Cerebellar cortex (tissue), 1 donor: Measurements from ENCODE around the gene PPM1N.

Experiments used
- DNase-seq: peaks from one replicate; pipeline ENCODE4 v3.0.0-alpha.2; 2015; ENCODE audit warnings: low spot score

Gene PPM1N

DNA sequence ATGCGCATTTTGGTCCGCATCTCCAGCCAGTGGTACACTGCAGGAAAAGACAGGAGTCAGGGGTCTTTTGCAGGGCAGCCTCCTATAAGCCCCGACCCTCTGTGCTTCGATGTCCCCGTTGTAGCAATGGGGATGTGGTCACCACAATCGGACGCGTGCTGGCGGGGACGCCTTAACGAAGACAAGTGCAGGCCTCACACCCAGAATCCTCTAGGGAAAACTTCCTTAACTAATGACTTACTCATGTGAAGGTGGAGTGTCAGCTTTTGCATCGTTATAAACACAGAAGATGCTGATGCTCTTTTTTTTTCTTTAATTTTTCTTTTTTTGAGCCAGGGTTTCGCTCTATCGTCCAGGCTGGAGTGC is 31.2 kb downstream of the PPM1N start:
- DNase-seq = no peak

DNA sequence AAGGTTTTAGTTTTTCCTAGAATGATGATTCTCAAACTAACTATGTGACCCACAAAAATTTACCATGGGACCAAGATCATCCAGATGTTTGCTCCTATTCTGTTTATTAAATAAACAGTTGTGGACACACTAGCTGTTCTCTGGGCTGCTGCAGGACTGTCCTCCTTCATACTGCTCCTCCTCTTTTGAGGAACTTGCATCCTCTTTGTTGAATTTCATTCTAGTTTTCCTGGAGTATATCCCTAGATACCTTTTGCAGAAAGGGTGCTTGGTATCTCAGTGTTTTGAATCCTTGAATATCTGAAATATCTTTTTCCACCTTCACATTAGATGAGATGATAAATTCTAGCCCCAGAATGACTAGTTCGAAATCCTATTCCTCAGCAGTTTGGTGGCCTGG is 33.1 kb downstream of the PPM1N start:
- no peak for DNase-seq

DNA sequence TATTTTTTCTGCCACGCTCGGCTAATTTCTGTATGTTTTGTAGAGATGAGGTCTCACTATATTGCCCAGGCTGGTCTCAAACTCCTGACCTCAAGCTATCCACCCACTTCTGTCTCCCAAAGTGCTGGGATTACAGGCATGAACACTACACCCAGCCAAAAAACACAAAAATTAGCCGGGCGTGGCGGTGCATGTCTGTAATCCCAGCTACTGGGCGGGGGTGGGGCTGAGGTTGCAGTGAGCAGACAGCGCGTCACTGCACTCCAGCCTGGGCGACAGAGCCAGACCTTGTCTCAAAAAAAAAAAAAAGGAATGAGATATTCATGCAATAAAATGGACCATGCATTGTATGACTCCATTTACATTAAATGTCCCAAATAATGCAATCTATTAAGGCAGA is 41.2 kb downstream of the PPM1N start:
- DNase-seq = no peak

DNA sequence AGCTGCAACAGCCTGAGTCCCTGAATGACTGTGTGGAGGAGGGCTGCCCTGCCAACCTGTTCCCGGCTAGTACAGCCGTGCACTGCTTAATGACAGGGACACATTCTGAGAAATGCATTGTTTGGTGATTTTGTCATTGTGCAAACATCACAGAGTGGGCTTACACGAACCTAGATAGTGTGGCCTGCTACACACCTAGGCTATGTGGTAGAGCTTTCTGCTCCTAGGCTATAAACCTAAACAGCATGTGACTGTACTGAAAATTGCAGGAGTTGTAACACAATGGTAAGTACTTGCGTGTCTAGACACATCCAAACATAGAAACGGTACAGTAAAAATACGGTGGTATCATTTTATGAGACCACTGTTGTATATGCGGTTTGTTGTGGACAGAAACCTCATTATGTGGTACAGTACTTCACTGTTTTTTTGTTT is 44.0 kb downstream of the PPM1N start:
- no peak for DNase-seq

DNA sequence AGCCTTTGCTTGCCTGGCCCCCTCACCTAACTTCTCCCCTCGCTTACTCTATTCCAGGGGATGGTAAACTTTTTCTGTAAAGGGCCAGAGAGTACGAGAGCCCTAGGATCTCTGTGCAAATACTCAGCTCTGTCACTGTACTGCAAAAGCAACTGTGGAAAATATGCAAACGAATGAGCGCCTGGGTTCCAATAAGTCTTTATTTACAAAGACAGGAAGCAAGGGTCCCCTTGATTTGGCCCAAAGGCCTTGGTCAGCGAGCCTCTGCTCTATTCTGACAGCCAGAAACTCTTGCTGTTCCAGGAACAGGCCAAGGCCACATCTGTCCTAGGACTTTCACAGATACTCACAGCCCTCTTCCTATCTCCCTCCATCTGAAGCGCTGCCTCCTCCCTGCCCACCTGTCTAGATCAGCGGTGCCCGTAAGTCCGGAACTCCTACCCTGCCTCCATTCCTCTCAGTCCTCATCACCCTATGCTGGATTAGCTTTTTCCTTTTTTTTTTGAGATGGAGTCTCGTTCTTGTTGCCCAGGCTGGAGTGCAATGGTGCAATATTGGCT is 49.0 kb downstream of the PPM1N start:
- no peak for DNase-seq

DNA sequence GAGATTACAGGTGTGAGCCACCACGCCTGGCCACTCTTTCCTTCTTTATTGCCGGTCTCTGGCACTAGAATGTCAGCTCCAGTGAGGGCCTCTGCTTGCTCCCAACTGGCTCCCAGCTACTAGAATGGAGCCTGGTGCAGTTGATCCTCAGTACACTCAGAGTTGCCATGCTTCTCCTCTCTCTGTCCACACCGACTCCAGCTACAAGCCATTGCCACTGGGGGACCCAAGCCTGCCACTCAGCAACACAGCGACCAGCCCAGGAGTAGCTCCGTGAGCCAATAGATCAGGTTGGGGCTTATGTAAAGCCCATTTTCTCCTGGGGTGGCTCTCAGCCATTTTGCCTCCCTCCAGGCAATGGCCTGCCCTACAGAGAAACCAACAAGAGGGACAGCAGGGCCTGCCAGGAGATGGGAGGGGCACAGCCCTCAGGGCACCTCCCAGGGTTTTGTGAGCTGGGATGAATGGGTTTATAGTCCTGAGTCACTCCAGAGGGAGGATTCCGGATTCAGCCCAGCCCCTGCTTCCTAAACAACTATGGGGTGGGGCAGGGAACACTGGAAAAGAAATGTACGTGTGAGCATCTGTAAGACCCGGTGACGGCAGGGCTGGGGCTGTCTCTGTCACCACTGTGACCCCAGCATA is 49.8 kb downstream of the PPM1N start:
- DNase-seq = no peak
